Measurements from ENCODE around the gene SPACA6. TPM values are rescaled to one million over a fixed set of nuclear protein-coding genes. Genes with fewer than 3 reads are reported as not detected.

The SPACA6 gene
- total and polyA plus RNA-seq, 2 experiments from 2014 or later = 5.1 to 11.5 TPM

DNA sequence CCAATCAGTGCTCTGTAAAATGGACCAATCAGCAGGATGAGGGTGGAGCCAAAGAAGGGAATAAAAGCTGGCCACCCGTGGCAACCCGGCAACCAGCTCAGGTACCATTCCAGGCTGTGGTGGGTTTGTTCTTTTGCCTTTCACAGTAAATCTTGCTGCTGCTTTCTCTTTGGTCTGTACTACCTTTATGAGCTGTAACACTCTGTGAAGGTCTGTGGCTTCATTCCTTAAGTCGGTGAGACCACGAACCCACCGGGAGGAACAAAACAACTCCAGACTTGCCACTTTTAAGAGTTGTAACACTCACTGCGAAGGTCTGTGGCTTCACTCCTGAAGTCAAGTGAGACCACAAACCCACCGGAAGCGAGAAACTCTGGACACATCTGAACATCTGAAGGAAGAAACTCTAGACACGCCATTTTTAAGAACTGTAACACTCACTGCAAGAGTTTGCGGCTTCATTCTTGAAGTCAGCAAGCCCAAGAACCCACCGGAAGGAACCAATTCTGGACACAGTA lies 16.5 kb upstream of the SPACA6 start:
- Histone ChIP-seq H4K20me1 (replicated peaks; ENCODE audit: insufficient read depth) (no peaks in the 10 kb centered on the region), H3K4me3 (no peak overlapping the region), H3K9me2 (ENCODE audit: insufficient read depth) (no peaks in the 10 kb centered on the region), H3K27ac (ENCODE audit: low read depth) (no peak overlapping the region), H3K36me3 (ENCODE audit: insufficient read depth) (no peaks in the 10 kb centered on the region), H3K4me2 (no peak overlapping the region), H3F3A (replicated peaks; ENCODE audit: low read depth) (no peaks in the 10 kb centered on the region), H2AFZ (no peak overlapping the region), H3K4me1 (ENCODE audit: insufficient read depth) (no peaks in the 10 kb centered on the region), H3K27me3 (ENCODE audit: insufficient read depth) (no peaks in the 10 kb centered on the region), H3K79me2 (replicated peaks; ENCODE audit: insufficient read depth) (no peaks in the 10 kb centered on the region)
- peaks cover 13% of the 10 kb centered on the region for H3K9me3 Mint-ChIP-seq
- DNase-seq (ENCODE audit: low spot score) (no peak), ATAC-seq (no peak)
- no peak overlapping the region for H3K27ac Mint-ChIP-seq
- no peak overlapping the region for H3K4me3 Mint-ChIP-seq
- H3K27me3 Mint-ChIP-seq (ENCODE audit: insufficient read depth, low read depth, poor library complexity) = peaks cover 2% of the 10 kb centered on the region
- H3K36me3 Mint-ChIP-seq (ENCODE audit: low read depth) = no peaks in the 10 kb centered on the region
- no peak for TF ChIP-seq CREB1 (CRISPR knock-in tag; IDR thresholded peaks at IDR 0.05; ENCODE audit: low read depth)
- TF ChIP-seq, protein P1, sequence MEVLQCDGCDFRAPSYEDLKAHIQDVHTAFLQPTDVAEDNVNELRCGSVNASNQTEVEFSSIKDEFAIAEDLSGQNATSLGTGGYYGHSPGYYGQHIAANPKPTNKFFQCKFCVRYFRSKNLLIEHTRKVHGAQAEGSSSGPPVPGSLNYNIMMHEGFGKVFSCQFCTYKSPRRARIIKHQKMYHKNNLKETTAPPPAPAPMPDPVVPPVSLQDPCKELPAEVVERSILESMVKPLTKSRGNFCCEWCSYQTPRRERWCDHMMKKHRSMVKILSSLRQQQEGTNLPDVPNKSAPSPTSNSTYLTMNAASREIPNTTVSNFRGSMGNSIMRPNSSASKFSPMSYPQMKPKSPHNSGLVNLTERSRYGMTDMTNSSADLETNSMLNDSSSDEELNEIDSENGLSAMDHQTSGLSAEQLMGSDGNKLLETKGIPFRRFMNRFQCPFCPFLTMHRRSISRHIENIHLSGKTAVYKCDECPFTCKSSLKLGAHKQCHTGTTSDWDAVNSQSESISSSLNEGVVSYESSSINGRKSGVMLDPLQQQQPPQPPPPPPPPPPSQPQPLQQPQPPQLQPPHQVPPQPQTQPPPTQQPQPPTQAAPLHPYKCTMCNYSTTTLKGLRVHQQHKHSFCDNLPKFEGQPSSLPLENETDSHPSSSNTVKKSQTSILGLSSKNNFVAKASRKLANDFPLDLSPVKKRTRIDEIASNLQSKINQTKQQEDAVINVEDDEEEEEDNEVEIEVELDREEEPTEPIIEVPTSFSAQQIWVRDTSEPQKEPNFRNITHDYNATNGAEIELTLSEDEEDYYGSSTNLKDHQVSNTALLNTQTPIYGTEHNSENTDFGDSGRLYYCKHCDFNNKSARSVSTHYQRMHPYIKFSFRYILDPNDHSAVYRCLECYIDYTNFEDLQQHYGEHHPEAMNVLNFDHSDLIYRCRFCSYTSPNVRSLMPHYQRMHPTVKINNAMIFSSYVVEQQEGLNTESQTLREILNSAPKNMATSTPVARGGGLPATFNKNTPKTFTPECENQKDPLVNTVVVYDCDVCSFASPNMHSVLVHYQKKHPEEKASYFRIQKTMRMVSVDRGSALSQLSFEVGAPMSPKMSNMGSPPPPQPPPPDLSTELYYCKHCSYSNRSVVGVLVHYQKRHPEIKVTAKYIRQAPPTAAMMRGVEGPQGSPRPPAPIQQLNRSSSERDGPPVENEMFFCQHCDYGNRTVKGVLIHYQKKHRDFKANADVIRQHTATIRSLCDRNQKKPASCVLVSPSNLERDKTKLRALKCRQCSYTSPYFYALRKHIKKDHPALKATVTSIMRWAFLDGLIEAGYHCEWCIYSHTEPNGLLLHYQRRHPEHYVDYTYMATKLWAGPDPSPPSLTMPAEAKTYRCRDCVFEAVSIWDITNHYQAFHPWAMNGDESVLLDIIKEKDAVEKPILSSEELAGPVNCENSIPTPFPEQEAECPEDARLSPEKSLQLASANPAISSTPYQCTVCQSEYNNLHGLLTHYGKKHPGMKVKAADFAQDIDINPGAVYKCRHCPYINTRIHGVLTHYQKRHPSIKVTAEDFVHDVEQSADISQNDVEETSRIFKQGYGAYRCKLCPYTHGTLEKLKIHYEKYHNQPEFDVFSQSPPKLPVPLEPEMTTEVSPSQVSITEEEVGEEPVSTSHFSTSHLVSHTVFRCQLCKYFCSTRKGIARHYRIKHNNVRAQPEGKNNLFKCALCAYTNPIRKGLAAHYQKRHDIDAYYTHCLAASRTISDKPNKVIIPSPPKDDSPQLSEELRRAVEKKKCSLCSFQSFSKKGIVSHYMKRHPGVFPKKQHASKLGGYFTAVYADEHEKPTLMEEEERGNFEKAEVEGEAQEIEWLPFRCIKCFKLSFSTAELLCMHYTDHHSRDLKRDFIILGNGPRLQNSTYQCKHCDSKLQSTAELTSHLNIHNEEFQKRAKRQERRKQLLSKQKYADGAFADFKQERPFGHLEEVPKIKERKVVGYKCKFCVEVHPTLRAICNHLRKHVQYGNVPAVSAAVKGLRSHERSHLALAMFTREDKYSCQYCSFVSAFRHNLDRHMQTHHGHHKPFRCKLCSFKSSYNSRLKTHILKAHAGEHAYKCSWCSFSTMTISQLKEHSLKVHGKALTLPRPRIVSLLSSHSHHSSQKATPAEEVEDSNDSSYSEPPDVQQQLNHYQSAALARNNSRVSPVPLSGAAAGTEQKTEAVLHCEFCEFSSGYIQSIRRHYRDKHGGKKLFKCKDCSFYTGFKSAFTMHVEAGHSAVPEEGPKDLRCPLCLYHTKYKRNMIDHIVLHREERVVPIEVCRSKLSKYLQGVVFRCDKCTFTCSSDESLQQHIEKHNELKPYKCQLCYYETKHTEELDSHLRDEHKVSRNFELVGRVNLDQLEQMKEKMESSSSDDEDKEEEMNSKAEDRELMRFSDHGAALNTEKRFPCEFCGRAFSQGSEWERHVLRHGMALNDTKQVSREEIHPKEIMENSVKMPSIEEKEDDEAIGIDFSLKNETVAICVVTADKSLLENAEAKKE (CRISPR knock-in tag; IDR thresholded peaks at IDR 0.05) = no peak
- TF ChIP-seq EZH2 (IDR thresholded peaks at IDR 0.05; ENCODE audit: low read depth, unreplicated experiment) = no peak
- no peak for TF ChIP-seq NANOG (IDR thresholded peaks at IDR 0.05; ENCODE audit: borderline replicate concordance)
- no peak for TF ChIP-seq EZH2phosphoT487 (IDR thresholded peaks at IDR 0.05; ENCODE audit: unreplicated experiment)
- TF ChIP-seq, protein P2, sequence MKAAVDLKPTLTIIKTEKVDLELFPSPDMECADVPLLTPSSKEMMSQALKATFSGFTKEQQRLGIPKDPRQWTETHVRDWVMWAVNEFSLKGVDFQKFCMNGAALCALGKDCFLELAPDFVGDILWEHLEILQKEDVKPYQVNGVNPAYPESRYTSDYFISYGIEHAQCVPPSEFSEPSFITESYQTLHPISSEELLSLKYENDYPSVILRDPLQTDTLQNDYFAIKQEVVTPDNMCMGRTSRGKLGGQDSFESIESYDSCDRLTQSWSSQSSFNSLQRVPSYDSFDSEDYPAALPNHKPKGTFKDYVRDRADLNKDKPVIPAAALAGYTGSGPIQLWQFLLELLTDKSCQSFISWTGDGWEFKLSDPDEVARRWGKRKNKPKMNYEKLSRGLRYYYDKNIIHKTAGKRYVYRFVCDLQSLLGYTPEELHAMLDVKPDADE (IDR thresholded peaks at IDR 0.05) = no peak
- TF ChIP-seq, protein P3, sequence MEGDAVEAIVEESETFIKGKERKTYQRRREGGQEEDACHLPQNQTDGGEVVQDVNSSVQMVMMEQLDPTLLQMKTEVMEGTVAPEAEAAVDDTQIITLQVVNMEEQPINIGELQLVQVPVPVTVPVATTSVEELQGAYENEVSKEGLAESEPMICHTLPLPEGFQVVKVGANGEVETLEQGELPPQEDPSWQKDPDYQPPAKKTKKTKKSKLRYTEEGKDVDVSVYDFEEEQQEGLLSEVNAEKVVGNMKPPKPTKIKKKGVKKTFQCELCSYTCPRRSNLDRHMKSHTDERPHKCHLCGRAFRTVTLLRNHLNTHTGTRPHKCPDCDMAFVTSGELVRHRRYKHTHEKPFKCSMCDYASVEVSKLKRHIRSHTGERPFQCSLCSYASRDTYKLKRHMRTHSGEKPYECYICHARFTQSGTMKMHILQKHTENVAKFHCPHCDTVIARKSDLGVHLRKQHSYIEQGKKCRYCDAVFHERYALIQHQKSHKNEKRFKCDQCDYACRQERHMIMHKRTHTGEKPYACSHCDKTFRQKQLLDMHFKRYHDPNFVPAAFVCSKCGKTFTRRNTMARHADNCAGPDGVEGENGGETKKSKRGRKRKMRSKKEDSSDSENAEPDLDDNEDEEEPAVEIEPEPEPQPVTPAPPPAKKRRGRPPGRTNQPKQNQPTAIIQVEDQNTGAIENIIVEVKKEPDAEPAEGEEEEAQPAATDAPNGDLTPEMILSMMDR (conservative IDR thresholded peaks at IDR 0.05; ENCODE audit: low read depth in 2 of 2) = no peak
- no peak for TF ChIP-seq ZNF331 (CRISPR knock-in tag; IDR thresholded peaks at IDR 0.05; ENCODE audit: low read depth)
- TF ChIP-seq, protein P4, sequence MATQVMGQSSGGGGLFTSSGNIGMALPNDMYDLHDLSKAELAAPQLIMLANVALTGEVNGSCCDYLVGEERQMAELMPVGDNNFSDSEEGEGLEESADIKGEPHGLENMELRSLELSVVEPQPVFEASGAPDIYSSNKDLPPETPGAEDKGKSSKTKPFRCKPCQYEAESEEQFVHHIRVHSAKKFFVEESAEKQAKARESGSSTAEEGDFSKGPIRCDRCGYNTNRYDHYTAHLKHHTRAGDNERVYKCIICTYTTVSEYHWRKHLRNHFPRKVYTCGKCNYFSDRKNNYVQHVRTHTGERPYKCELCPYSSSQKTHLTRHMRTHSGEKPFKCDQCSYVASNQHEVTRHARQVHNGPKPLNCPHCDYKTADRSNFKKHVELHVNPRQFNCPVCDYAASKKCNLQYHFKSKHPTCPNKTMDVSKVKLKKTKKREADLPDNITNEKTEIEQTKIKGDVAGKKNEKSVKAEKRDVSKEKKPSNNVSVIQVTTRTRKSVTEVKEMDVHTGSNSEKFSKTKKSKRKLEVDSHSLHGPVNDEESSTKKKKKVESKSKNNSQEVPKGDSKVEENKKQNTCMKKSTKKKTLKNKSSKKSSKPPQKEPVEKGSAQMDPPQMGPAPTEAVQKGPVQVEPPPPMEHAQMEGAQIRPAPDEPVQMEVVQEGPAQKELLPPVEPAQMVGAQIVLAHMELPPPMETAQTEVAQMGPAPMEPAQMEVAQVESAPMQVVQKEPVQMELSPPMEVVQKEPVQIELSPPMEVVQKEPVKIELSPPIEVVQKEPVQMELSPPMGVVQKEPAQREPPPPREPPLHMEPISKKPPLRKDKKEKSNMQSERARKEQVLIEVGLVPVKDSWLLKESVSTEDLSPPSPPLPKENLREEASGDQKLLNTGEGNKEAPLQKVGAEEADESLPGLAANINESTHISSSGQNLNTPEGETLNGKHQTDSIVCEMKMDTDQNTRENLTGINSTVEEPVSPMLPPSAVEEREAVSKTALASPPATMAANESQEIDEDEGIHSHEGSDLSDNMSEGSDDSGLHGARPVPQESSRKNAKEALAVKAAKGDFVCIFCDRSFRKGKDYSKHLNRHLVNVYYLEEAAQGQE (IDR thresholded peaks at IDR 0.05; ENCODE audit: unreplicated experiment) = no peak
- TF ChIP-seq ZNF114 (CRISPR knock-in tag; IDR thresholded peaks at IDR 0.05) = no peak
- no peak for TF ChIP-seq STAT1 (IDR thresholded peaks at IDR 0.05; ENCODE audit: unreplicated experiment)
- TF ChIP-seq JUNB (IDR thresholded peaks at IDR 0.05; ENCODE audit: unreplicated experiment) = no peak
- TF ChIP-seq POLR2AphosphoS5 (IDR thresholded peaks at IDR 0.05; ENCODE audit: low read depth) = no peak
- H3K4me1 Mint-ChIP-seq = no peaks in the 10 kb centered on the region
